Neural cell (in vitro differentiated cells): ENCODE measurements around the gene MYO1D.

Experiments used
- CTCF ChIP-seq: fragments of 450-650 bp; IDR thresholded peaks from 2 replicates; pipeline ENCODE4 v1.5.1; 2014; ENCODE audit warnings: antibody characterized with exemption, mild to moderate bottlenecking, moderate library complexity; ENCODE audit not compliant: poor library complexity, severe bottlenecking
- EP300 ChIP-seq: fragments of 450-650 bp; conservative IDR thresholded peaks from 2 replicates; pipeline ENCODE4 v1.6.1; 2014; ENCODE audit warnings: antibody characterized with exemption, mild to moderate bottlenecking, moderate library complexity; ENCODE audit not compliant: poor library complexity, severe bottlenecking
- EZH2 ChIP-seq: fragments of 200-600, 300-800 bp; shearing (Covaris generic), sonication (generic); IDR thresholded peaks from 2 replicates; pipeline ENCODE4 v1.6.1; 2014; ENCODE audit warnings: antibody characterized with exemption, low read length, borderline replicate concordance, mild to moderate bottlenecking; ENCODE audit not compliant: insufficient read depth, poor library complexity, severe bottlenecking
- MXI1 ChIP-seq: fragments of 450-650 bp; conservative IDR thresholded peaks from 2 replicates; pipeline ENCODE4 v1.6.1; 2014; ENCODE audit warnings: antibody characterized with exemption, mild to moderate bottlenecking; ENCODE audit not compliant: poor library complexity, severe bottlenecking
- RAD21 ChIP-seq: fragments of 450-650 bp; conservative IDR thresholded peaks from 2 replicates; pipeline ENCODE4 v1.6.1; 2014; ENCODE audit warnings: antibody characterized with exemption, mild to moderate bottlenecking, moderate library complexity
- REST ChIP-seq: IDR thresholded peaks from 2 replicates; pipeline ENCODE4 v1.6.1; 2012; ENCODE audit warnings: borderline replicate concordance
- TAF1 ChIP-seq: IDR thresholded peaks from 2 replicates; pipeline ENCODE4 v1.6.1; 2012; ENCODE audit warnings: low read depth

- TF ChIP-seq EZH2 (no peak), CTCF (no peak), RAD21 (no peak), REST (no peak), MXI1 (no peak), TAF1 (no peak), EP300 (no peak)
Measured at GRCh38 chr17:32774695-32775084, 102.2 kb downstream of the MYO1D start.
